Vagina (tissue), 2 donors: ENCODE data around the gene GPN2.

Experiments
- CTCF ChIP-seq, 3 experiments: fragments of 450-650 bp in 2 of 3; fragments of 200-600 bp in 1 of 3; sonication (generic) in 1 of 3; IDR thresholded peaks; one replicate each; pipeline ENCODE4 v1.5.1; 2017 to 2019; ENCODE audit warnings: antibody characterized with exemption in 3 of 3, mild to moderate bottlenecking in 2 of 3, moderate library complexity in 2 of 3
- POLR2A ChIP-seq, 2 donors: fragments of 450-650 bp; IDR thresholded peaks; one replicate each; pipeline ENCODE4 v1.6.1; 2017; ENCODE audit warnings: antibody characterized with exemption in 2 of 2, mild to moderate bottlenecking in 2 of 2, moderate library complexity in 2 of 2
- POLR2AphosphoS5 ChIP-seq, 2 donors: sonication (generic); formaldehyde crosslinking; IDR thresholded peaks; one replicate each; pipeline ENCODE4 v1.9.0; 2017; ENCODE audit warnings: antibody characterized with exemption in 2 of 2, mild to moderate bottlenecking in 2 of 2, low read depth in 1 of 2; ENCODE audit not compliant: insufficient read depth in 1 of 2

DNA sequence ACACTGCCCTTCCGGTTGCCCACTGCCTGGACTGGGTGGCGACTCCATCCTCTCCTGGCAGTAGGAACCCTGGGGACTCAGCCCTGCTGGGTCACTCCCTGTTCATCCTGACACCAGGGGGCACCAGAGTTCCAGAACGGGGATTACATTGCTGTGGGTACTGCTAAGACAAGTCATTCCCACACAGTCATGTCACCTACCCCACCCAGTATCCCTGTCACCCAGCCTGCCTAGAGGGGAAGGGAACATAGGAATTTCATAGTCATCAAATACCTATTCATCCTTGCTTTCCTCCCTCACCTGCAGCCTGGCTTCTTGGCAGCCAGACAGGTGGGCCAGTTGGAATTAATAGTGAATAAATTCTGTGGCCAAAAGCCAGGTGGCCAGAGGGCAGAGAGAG is 36.9 kb downstream of the GPN2 start:
- TF ChIP-seq POLR2AphosphoS5 (IDR thresholded peaks at IDR 0.05; ENCODE audit: insufficient read depth in 1 of 2, low read depth in 1 of 2) (peak; percentile 17 to 86), CTCF (IDR thresholded peaks at IDR 0.05) (peak; percentile 66 to 89 (median 75)), POLR2A (IDR thresholded peaks at IDR 0.05) (no peak)
